ENCODE data around the gene TMEM108.

DNA sequence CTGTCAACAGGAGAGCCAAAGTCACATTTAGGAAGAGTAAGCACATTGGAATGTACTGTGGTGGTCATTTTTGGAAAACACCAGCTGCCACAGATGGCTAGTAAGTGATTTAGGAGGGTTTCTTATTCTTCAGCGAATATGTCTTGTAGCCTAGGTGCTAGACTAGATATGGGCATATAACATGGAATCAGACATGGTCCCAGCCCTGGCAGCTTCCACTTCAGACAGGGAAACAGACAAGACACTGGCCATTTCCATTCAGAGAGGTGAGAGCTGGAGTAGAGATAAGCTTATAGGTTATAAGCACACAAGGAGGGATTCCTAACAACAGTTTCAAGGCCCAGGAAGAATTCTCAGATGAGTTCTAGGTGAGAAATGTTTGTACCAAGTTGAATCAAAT is 333.5 kb downstream of the TMEM108 start:
- TF ChIP-seq, protein P1, sequence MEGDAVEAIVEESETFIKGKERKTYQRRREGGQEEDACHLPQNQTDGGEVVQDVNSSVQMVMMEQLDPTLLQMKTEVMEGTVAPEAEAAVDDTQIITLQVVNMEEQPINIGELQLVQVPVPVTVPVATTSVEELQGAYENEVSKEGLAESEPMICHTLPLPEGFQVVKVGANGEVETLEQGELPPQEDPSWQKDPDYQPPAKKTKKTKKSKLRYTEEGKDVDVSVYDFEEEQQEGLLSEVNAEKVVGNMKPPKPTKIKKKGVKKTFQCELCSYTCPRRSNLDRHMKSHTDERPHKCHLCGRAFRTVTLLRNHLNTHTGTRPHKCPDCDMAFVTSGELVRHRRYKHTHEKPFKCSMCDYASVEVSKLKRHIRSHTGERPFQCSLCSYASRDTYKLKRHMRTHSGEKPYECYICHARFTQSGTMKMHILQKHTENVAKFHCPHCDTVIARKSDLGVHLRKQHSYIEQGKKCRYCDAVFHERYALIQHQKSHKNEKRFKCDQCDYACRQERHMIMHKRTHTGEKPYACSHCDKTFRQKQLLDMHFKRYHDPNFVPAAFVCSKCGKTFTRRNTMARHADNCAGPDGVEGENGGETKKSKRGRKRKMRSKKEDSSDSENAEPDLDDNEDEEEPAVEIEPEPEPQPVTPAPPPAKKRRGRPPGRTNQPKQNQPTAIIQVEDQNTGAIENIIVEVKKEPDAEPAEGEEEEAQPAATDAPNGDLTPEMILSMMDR (IDR thresholded peaks at IDR 0.05) = no peak
- TF ChIP-seq POLR2A (IDR thresholded peaks at IDR 0.05) = no peak

Measured in lower leg skin (tissue), 3 donors.